KMS-11 (cell line): Measurements from ENCODE around the gene RAMP1.

Experiments used
- H2AFZ ChIP-seq: fragments of 200-600 bp; sonication (generic); 2 replicates; pipeline ENCODE4 v1.6.1; 2016; ENCODE audit warnings: antibody characterized with exemption, mixed run types, low read depth
- H3K27ac ChIP-seq: fragments of 200-600 bp; sonication (generic); 2 replicates; pipeline ENCODE4 v1.6.1; 2016; ENCODE audit warnings: mild to moderate bottlenecking, mixed run types
- H3K27me3 ChIP-seq: fragments of 200-600 bp; sonication (generic); 2 replicates; pipeline ENCODE4 v1.6.1; 2017; ENCODE audit warnings: mild to moderate bottlenecking, low read depth, mixed run types, moderate library complexity; ENCODE audit not compliant: insufficient read depth
- H3K36me3 ChIP-seq: fragments of 200-600 bp; sonication (generic); 2 replicates; pipeline ENCODE4 v1.6.1; 2017; ENCODE audit warnings: mild to moderate bottlenecking, mixed run types; ENCODE audit not compliant: insufficient read depth
- H3K4me1 ChIP-seq: fragments of 200-600 bp; sonication (generic); 2 replicates; pipeline ENCODE4 v1.6.1; 2016; ENCODE audit warnings: mild to moderate bottlenecking, low read depth, mixed run types; ENCODE audit not compliant: poor library complexity, severe bottlenecking
- H3K4me2 ChIP-seq: fragments of 200-600 bp; sonication (generic); 2 replicates; pipeline ENCODE4 v1.7.0; 2016; ENCODE audit warnings: mild to moderate bottlenecking, mixed run types
- H3K4me3 ChIP-seq: fragments of 200-600 bp; sonication (generic); IDR thresholded peaks from 2 replicates; pipeline ENCODE4 v1.6.1; 2017; ENCODE audit warnings: low read depth, low read length, mixed read lengths; ENCODE audit not compliant: insufficient read depth
- H3K79me2 ChIP-seq: fragments of 200-600 bp; sonication (generic); 2 replicates; pipeline ENCODE4 v1.6.1; 2016; ENCODE audit warnings: low read depth, mixed run types; ENCODE audit not compliant: insufficient read depth
- H3K9ac ChIP-seq: fragments of 200-600 bp; sonication (generic); 2 replicates; pipeline ENCODE4 v1.6.1; 2016; ENCODE audit warnings: mild to moderate bottlenecking, mixed run types
- H4K20me1 ChIP-seq: fragments of 200-600 bp; sonication (generic); 2 replicates; pipeline ENCODE4 v1.6.1; 2016; ENCODE audit warnings: mild to moderate bottlenecking, mixed run types; ENCODE audit not compliant: insufficient read depth
- TF ChIP-seq, protein P1 (sequence below): fragments of 200-600 bp; sonication (generic); conservative IDR thresholded peaks from 2 replicates; pipeline ENCODE4 v1.6.1; 2017; ENCODE audit warnings: low read depth, mild to moderate bottlenecking, antibody characterized with exemption, low read length, moderate library complexity, mixed read lengths

The RAMP1 gene

DNA sequence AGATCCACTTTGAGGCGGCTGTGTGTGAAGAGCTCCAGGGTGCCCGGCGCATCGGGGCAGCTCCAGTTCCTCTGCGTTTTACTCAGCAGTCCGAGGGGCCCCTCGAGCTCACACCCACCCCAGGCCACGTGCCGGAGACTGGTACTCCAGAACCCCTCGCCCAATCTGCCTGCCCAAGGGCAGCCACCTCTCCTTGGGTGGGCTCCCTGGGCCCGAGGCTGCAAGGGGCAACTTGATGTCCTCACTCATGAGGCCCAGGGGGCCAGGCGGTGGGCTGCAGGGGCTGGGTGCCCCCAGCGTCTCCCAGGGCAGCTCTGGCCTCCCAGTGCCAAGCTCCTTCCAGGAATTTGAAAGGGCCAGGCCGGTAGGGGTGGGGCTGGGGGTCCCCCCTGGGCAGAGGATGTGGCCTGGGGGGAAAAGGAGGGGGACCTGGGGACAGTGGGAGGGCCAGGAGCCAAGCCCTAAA is 16.7 kb downstream of the RAMP1 start:
- H3K27me3 ChIP-seq: no peaks in the 10 kb centered on the region
- no peak overlapping the region for H3K4me3 ChIP-seq
- no peaks in the 10 kb centered on the region for H3K4me1 ChIP-seq
- no peak overlapping the region for H2AFZ ChIP-seq
- no peaks in the 10 kb centered on the region for H4K20me1 ChIP-seq
- no peak overlapping the region for H3K27ac ChIP-seq
- TF ChIP-seq, protein P1, sequence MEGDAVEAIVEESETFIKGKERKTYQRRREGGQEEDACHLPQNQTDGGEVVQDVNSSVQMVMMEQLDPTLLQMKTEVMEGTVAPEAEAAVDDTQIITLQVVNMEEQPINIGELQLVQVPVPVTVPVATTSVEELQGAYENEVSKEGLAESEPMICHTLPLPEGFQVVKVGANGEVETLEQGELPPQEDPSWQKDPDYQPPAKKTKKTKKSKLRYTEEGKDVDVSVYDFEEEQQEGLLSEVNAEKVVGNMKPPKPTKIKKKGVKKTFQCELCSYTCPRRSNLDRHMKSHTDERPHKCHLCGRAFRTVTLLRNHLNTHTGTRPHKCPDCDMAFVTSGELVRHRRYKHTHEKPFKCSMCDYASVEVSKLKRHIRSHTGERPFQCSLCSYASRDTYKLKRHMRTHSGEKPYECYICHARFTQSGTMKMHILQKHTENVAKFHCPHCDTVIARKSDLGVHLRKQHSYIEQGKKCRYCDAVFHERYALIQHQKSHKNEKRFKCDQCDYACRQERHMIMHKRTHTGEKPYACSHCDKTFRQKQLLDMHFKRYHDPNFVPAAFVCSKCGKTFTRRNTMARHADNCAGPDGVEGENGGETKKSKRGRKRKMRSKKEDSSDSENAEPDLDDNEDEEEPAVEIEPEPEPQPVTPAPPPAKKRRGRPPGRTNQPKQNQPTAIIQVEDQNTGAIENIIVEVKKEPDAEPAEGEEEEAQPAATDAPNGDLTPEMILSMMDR: no peak
- no peaks in the 10 kb centered on the region for H3K36me3 ChIP-seq
- H3K9ac ChIP-seq: no peak overlapping the region
- H3K79me2 ChIP-seq: no peaks in the 10 kb centered on the region
- H3K4me2 ChIP-seq: no peak overlapping the region

DNA sequence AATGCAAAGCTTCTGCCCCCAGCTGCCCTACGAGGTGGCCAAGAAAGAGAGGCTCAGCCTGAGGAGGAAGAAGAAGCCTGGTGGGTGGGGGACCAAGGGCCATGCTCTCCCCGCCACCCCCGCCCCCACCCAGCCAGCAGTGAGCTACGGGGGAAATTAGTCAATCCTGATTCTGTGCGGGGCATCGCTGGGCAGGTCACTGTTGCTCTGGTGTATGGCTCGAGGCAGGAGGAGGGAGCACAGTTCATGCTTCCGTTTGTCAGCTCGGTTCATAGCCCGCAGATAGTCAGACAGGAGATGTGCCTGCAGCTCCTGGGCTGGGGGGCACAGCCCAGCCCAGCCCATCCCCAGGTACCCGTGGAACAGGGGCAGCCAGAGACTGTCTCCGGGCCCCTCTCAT is 17.1 kb downstream of the RAMP1 start:
- Histone ChIP-seq H3K79me2 (no peaks in the 10 kb centered on the region), H3K4me2 (no peak overlapping the region), H2AFZ (no peak overlapping the region), H3K36me3 (no peaks in the 10 kb centered on the region), H3K4me1 (no peaks in the 10 kb centered on the region), H3K4me3 (no peak overlapping the region), H3K9ac (no peak overlapping the region), H4K20me1 (no peaks in the 10 kb centered on the region), H3K27me3 (no peaks in the 10 kb centered on the region), H3K27ac (no peak overlapping the region)
- TF ChIP-seq, protein P1: no peak

DNA sequence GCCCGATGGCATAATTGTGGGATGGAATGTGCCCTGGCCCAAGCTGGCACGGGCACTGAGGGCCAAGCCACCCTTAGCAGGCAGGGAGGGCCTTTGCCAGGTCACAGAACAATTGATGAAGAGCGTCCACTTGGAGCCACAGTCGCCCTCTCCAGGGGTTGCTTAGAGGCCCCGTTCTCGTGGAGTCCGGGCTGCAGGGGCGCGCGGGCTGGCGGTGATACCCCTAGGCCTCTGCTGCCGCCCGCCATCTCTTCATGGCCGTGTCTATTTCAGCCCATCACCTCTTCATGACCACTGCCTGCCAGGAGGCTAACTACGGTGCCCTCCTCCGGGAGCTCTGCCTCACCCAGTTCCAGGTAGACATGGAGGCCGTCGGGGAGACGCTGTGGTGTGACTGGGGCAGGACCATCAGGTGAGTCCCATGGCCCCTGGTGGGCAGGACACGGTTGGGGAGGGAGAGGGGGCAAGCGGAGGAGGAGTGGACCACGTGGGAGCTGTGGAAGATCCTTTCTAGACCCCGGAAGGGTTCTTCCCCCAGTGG is 17.6 kb downstream of the RAMP1 start:
- no peaks in the 10 kb centered on the region for H3K27me3 ChIP-seq
- no peaks in the 10 kb centered on the region for H3K36me3 ChIP-seq
- H3K27ac ChIP-seq: no peak overlapping the region
- H3K9ac ChIP-seq: no peak overlapping the region
- H3K4me3 ChIP-seq: no peak overlapping the region
- H2AFZ ChIP-seq: no peak overlapping the region
- TF ChIP-seq, protein P1: no peak
- H3K4me1 ChIP-seq: no peaks in the 10 kb centered on the region
- H3K4me2 ChIP-seq: no peak overlapping the region
- no peaks in the 10 kb centered on the region for H3K79me2 ChIP-seq
- H4K20me1 ChIP-seq: no peaks in the 10 kb centered on the region

DNA sequence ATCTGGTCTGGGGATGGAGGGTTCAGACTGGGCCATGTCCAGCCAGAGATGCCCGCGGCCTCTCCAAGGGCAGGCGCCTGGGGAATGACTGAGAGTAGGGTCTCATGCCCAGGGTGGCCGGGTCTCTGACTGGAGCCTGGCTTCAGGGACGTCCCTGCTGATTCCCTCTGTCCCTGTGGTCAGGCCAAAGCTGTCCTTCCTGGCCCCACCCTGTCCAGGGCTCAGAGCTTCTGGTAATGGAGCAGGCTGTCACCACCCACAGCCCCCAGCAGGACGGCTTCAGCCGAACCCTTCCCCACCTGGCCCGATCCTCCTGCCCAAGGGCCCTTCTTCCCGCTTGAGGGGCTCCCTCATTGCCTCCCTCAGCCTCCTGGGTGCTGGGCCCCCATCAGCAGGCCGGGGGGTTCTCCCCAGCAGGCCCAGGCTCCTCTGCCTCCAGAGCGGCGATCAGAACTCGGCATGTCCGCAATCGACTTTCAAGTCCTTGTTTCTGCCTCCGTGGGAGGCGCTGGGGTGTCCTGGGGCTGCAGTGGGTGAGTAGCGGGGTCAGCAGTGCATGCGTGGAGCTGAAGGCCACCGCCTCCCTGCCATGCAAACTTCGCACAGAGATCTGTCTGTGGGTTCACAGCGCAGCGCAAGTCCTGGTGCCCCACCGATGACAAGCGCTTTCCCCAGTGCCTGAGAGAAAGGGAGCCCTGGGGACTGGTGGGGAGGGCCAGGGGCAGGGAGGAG is 18.3 kb downstream of the RAMP1 start:
- TF ChIP-seq, protein P1: no peak
- H4K20me1 ChIP-seq: no peaks in the 10 kb centered on the region
- H3K79me2 ChIP-seq: no peaks in the 10 kb centered on the region
- H3K27me3 ChIP-seq: no peaks in the 10 kb centered on the region
- no peak overlapping the region for H2AFZ ChIP-seq
- no peak overlapping the region for H3K4me3 ChIP-seq
- H3K4me1 ChIP-seq: no peaks in the 10 kb centered on the region
- H3K9ac ChIP-seq: no peak overlapping the region
- no peak overlapping the region for H3K27ac ChIP-seq
- no peak overlapping the region for H3K4me2 ChIP-seq
- no peaks in the 10 kb centered on the region for H3K36me3 ChIP-seq
